Upper lobe of right lung (tissue), 1 donor: ENCODE results near the gene SOX2. TPM values are rescaled to one million over a fixed set of nuclear protein-coding genes. Genes with fewer than 3 reads are reported as not detected.

Source experiments
- ATAC-seq: fragments of 200-7000 bp; cut with Tn5 transposase; one replicate; pipeline ENCODE4 v1.9.1; 2020; ENCODE audit warnings: mild to moderate bottlenecking, moderate library complexity
- DNase-seq: peaks from one replicate; pipeline ENCODE4 v3.0.0-alpha.2; 2020
- H3K27ac ChIP-seq: fragments of 200-600 bp; one replicate; pipeline ENCODE4 v1.8.0; 2022
- H3K27me3 ChIP-seq: fragments of 200-600 bp; one replicate; pipeline ENCODE4 v1.8.0; 2022; ENCODE audit warnings: mild to moderate bottlenecking
- H3K36me3 ChIP-seq: fragments of 200-600 bp; one replicate; pipeline ENCODE4 v1.8.0; 2022
- H3K4me1 ChIP-seq: fragments of 200-600 bp; one replicate; pipeline ENCODE4 v1.8.0; 2022
- H3K4me3 ChIP-seq: fragments of 200-600 bp; one replicate; pipeline ENCODE4 v1.8.0; 2022; ENCODE audit warnings: mild to moderate bottlenecking
- H3K9me3 ChIP-seq: fragments of 200-600 bp; one replicate; pipeline ENCODE4 v1.8.0; 2022
- intact Hi-C: fragments of 100-400 bp; cut with DNase I; formaldehyde crosslinking; loops from one replicate; pipeline ENCODE4 v1.11.0; 2022
- total RNA-seq: library from RNA; stranded (reverse); fragmentation: NEBNext Ultra II Directional; extraction: Animal tissue kit (Norgen Biotek cat#: 25700); gene quantifications from one replicate; pipeline ENCODE4 v1.2.1, GENCODE V29; 2021
- TF ChIP-seq, protein P1 (sequence below): fragments of 200-600 bp; IDR thresholded peaks from one replicate; pipeline ENCODE4 v1.8.0; 2022; ENCODE audit warnings: antibody characterized with exemption
- donor health status: DM: no; HTN: yes; CAD: no; lungs with severe emphysema.

The SOX2 gene
- total RNA-seq, 1 donor from 2014 or later: 0.20 TPM

GRCh38 chr3:181730934-181731333, 19.2 kb downstream of the SOX2 start:
- peaks cover 55% of the 10 kb centered on the region for H3K27me3 ChIP-seq

GRCh38 chr3:181735911-181736310, 24.2 kb downstream of the SOX2 start:
- intact Hi-C loops: no loop called here
- Histone ChIP-seq H3K27me3 (peaks cover 6% of the 10 kb centered on the region), H3K36me3 (no peaks in the 10 kb centered on the region), H3K9me3 (no peaks in the 10 kb centered on the region), H3K4me1 (no peaks in the 10 kb centered on the region), H3K27ac (no peak overlapping the region), H3K4me3 (no peak overlapping the region)
- ATAC-seq (no peak), DNase-seq (no peak)
- TF ChIP-seq, protein P1, sequence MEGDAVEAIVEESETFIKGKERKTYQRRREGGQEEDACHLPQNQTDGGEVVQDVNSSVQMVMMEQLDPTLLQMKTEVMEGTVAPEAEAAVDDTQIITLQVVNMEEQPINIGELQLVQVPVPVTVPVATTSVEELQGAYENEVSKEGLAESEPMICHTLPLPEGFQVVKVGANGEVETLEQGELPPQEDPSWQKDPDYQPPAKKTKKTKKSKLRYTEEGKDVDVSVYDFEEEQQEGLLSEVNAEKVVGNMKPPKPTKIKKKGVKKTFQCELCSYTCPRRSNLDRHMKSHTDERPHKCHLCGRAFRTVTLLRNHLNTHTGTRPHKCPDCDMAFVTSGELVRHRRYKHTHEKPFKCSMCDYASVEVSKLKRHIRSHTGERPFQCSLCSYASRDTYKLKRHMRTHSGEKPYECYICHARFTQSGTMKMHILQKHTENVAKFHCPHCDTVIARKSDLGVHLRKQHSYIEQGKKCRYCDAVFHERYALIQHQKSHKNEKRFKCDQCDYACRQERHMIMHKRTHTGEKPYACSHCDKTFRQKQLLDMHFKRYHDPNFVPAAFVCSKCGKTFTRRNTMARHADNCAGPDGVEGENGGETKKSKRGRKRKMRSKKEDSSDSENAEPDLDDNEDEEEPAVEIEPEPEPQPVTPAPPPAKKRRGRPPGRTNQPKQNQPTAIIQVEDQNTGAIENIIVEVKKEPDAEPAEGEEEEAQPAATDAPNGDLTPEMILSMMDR: no peak

More at GRCh38 chr3:181730934-181731333, 19.2 kb downstream of the SOX2 start:
- no peak for ATAC-seq
- Histone ChIP-seq H3K9me3 (no peaks in the 10 kb centered on the region), H3K27ac (no peak overlapping the region), H3K4me3 (no peak overlapping the region), H3K36me3 (no peaks in the 10 kb centered on the region), H3K4me1 (peaks cover 14% of the 10 kb centered on the region)
- no peak for DNase-seq
- TF ChIP-seq, protein P1: no peak
- intact Hi-C loops: no loop called here

- Histone ChIP-seq H3K27me3 (peaks cover 4% of the 10 kb centered on the region), H3K9me3 (no peaks in the 10 kb centered on the region), H3K27ac (no peak overlapping the region), H3K4me1 (no peaks in the 10 kb centered on the region), H3K36me3 (no peaks in the 10 kb centered on the region), H3K4me3 (no peak overlapping the region)
- TF ChIP-seq, protein P1: no peak
- DNase-seq: no peak
- no peak for ATAC-seq
- intact Hi-C loops: no loop called here
These were observed 26.8 kb downstream of the SOX2 start for GRCh38 chr3:181738551-181738950.

DNA sequence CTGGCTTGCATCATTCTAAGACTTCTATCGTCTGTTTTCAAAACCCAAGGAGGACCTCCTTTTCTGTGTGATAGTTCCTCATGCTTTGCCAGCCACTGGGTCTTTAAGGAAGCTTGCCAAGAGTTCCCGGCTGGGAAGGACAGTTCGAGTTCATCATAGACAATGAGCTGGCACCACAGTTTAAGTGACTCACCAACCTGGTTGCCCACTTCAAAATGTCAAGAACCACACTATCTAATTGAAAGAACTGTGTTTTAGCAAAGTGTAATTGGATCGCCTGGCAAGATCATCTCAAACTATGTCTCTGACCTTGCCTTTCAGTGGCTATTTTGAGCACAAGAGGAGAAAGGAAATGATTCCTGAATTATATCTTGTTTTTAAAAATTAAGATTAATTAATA, 27.9 kb downstream of the SOX2 start:
- Histone ChIP-seq H3K9me3 (no peaks in the 10 kb centered on the region), H3K27me3 (peaks cover 4% of the 10 kb centered on the region), H3K4me1 (no peaks in the 10 kb centered on the region), H3K4me3 (no peak overlapping the region), H3K27ac (no peak overlapping the region), H3K36me3 (no peaks in the 10 kb centered on the region)
- DNase-seq (no peak), ATAC-seq (no peak)
- TF ChIP-seq, protein P1: no peak
- intact Hi-C loops: no loop called here

DNA sequence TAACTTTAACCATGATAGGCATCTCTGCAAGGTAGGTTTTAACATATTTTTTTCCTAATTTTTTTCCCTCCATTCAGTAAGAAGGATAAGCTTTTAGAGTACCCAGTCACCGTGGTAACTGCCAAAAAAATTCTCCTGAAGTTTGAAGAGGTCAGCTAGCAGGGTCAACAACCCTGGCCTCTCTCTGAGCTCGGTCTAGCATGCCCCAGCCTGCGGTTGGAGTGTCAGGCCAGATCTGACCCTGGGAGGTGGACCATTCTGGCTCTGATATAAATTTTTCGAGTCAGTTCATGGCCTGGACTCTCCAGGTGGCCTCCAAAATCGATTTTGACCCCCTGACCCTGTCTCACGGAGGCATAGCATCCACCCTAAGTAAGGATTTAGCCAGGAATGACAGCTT, 29.7 kb downstream of the SOX2 start:
- Histone ChIP-seq H3K4me3 (no peak overlapping the region), H3K27me3 (peaks cover 4% of the 10 kb centered on the region), H3K4me1 (no peaks in the 10 kb centered on the region), H3K9me3 (no peaks in the 10 kb centered on the region), H3K27ac (no peak overlapping the region), H3K36me3 (no peaks in the 10 kb centered on the region)
- ATAC-seq (no peak), DNase-seq (no peak)
- TF ChIP-seq, protein P1: no peak
- intact Hi-C loops: no loop called here

- no peak for DNase-seq
- TF ChIP-seq, protein P1: no peak
- Histone ChIP-seq H3K4me1 (no peaks in the 10 kb centered on the region), H3K27me3 (peaks cover 33% of the 10 kb centered on the region), H3K4me3 (no peak overlapping the region), H3K27ac (no peak overlapping the region), H3K36me3 (no peaks in the 10 kb centered on the region), H3K9me3 (no peaks in the 10 kb centered on the region)
- no peak for ATAC-seq
- intact Hi-C loops: no loop called here
These were observed 40.5 kb downstream of the SOX2 start for GRCh38 chr3:181752202-181752671.
